ENCODE results near the gene EP400.
A peak's percentile ranks its signal among the peaks of the same experiment; 100 is the strongest.

Gene EP400

DNA sequence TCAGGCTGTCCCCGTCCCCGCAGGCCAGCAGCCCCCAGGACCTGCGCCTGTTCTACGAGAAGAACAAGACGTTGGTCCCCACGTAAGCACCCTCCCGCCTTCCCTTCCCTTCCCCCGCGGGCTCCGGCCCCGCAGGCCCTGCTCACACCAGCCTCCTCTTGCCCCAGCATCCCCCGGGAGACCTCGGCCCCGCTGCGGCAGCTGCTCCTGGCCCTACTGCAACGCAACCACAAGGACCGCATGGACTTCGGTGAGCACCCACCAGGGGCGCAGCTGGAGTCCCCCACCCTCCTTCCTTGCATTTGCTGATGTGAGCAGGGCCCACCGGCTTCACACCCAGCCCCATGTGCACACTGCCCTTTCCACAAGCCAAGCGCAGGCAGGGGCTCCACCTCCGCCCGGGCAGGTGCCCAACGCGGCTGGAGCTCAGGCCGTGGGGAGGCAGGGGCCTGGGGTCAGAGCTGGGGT is 40.0 kb upstream of the EP400 start:
- DNase-seq (ENCODE audit: low read depth) = no peak
- TF ChIP-seq, protein P1, sequence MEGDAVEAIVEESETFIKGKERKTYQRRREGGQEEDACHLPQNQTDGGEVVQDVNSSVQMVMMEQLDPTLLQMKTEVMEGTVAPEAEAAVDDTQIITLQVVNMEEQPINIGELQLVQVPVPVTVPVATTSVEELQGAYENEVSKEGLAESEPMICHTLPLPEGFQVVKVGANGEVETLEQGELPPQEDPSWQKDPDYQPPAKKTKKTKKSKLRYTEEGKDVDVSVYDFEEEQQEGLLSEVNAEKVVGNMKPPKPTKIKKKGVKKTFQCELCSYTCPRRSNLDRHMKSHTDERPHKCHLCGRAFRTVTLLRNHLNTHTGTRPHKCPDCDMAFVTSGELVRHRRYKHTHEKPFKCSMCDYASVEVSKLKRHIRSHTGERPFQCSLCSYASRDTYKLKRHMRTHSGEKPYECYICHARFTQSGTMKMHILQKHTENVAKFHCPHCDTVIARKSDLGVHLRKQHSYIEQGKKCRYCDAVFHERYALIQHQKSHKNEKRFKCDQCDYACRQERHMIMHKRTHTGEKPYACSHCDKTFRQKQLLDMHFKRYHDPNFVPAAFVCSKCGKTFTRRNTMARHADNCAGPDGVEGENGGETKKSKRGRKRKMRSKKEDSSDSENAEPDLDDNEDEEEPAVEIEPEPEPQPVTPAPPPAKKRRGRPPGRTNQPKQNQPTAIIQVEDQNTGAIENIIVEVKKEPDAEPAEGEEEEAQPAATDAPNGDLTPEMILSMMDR (conservative IDR thresholded peaks at IDR 0.05; ENCODE audit: low read depth, low read length) = no peak
- H3K4me3 ChIP-seq (ENCODE audit: low read depth, low read length) = no peak overlapping the region

DNA sequence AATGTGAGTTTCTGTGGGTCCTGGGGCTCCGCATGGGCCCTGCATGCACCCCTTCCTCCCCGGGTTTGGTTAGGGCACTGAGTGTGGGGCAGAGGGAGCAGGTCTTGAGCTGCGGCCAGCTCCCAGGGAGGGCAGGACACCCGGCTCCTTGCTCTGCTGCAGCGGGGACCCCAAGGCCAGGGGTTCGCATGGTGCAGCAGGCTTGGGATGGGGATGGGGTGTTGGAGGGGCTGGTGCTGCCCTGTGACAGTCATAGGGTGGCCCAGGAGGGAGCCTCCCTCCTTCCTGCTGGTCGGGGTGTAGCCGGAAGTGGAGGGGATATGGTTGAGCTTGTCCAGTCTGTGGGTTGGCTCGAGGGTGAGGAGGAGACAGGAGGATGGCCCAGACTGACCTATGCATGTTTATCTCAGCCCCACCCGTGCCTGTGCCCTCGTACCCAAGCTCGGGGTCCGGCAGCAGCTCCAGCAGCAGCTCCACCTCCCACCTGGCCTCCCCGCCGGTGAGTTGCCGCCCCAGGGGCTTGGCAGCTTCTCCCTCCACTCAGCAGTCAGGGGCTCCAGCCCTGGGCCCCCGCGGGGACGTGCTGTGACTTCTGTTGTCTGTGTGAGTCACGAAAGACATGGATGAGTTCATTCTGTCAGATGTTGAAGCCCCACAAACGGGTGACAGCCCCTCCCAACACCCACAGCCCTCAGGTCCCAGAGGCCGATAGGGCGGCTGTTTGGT is 39.3 kb upstream of the EP400 start:
- TF ChIP-seq, protein P1 (conservative IDR thresholded peaks at IDR 0.05; ENCODE audit: low read depth, low read length) = no peak
- no peak for DNase-seq (ENCODE audit: low read depth)
- H3K4me3 ChIP-seq (ENCODE audit: low read depth, low read length) = no peak overlapping the region

DNA sequence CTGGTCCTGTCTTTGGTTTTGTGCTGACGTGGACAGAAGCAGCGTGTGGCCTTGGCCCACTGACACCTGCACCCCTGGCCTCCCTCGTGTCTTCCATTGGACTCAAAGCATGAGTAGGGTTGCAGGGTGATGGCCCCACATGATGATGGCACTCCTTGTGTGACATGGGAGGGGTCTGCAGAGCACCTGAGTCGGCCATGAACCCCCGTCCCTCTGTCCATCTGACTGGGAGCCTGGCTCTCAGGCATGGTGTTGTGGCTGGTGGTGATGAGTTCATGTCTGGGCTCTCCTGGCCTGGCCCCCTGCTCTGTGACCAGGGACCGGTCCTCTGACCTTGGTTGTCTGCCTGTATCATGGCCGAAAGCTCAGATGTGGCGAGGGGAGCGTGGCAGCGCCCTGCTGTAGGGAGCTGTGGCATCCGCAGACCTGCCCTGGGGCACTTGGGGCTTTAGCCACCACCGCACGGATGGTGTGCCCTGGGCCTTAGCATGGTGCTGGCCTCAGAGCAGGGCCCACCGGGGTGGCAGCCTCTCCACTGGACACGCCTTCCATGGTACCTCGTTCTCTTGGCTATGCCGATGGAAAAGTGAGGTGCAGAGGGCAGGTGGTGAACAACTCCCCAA is 38.6 kb upstream of the EP400 start:
- H3K4me3 ChIP-seq (ENCODE audit: low read depth, low read length) = no peak overlapping the region
- TF ChIP-seq, protein P1 (conservative IDR thresholded peaks at IDR 0.05; ENCODE audit: low read depth, low read length) = no peak
- no peak for DNase-seq (ENCODE audit: low read depth)

DNA sequence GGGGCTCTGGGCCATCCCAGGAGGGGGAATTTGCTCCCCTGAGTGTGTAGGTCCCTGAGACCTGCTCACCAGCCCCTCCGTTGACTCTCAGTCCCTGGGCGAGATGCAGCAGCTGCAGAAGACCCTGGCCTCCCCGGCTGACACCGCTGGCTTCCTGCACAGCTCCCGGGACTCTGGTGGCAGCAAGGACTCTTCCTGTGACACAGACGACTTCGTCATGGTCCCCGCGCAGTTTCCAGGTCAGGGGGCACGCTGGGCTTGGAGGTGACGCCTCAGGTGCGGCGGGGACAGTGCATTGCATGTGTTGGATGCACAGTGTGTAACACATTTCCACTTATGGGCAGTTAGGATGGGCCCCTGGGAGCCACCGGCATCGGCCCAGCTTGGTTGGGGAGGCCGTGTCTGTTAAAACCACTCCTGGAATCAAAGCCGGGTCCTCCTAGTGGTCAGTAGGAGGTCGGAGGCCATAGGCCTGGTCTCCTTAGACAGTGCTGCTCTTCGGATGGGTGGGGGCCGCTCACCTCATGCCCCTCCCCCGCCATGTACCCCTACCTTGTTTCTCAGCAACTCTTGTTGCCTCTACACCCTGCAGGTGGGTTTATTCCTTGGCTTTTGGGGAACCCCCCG is 37.8 kb upstream of the EP400 start:
- DNase-seq (ENCODE audit: low read depth) = no peak
- TF ChIP-seq, protein P1 (conservative IDR thresholded peaks at IDR 0.05; ENCODE audit: low read depth, low read length) = no peak
- no peak overlapping the region for H3K4me3 ChIP-seq (ENCODE audit: low read depth, low read length)

DNA sequence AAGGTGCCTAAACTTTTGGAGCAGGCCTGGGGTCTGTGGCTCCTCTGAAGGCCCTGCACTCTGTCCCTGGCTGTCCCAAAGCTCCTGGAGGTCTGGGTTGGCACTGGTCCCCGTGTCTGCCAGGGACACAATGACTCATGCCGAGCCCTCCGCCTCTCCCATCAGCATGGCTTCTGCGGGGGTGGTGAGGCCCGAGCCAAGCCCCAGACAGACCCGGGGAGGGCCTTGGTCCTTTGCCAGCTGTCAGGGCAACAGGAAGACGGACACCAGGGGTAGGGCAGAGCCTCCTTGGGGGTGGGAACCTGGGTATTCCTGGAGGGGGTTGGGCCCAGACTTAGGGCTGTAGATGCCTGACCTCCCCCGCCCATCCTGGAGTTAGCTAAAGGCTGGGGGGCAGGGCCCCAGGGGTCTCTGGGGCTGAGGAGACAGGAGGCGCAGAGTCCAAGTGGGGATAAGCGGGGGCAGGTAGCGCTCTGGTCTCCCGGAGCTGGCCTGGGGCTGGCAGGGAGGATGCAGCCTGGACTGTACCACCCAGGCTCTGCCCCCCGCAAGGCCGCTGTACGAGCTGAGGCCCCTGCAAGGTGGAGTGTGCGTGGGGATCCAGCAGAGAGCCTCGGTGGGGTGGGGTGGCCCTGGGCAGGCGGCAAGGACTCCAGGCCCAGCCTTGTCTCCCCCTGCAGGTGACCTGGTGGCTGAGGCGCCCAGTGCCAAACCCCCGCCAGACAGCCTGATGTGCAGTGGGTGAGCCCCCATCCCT is 37.0 kb upstream of the EP400 start:
- no peak overlapping the region for H3K4me3 ChIP-seq (ENCODE audit: low read depth, low read length)
- TF ChIP-seq, protein P1 (conservative IDR thresholded peaks at IDR 0.05; ENCODE audit: low read depth, low read length) = peak; percentile 17
- DNase-seq (ENCODE audit: low read depth) = peak; percentile 80

DNA sequence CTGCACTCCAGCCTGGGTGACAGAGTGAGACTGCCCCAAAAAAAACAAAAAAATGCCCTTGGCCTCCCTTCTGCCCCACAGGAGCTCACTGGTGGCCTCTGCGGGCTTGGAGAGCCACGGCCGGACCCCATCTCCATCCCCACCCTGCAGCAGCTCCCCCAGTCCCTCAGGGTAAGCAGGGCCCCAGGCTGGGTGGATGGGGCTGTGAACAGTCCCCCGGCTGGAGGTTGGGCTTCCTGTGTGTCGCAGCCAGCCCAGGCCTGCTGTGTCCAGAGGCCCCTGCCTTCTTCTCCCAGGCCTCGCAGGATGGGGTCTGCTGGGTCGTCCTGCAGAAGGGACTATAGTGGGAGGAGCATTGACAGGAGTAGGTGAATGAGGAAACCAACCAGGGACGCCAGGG is 36.1 kb upstream of the EP400 start:
- no peak for DNase-seq (ENCODE audit: low read depth)
- TF ChIP-seq, protein P1 (conservative IDR thresholded peaks at IDR 0.05; ENCODE audit: low read depth, low read length) = no peak
- H3K4me3 ChIP-seq (ENCODE audit: low read depth, low read length) = no peak overlapping the region
